Activated CD8-positive, alpha-beta T cell treated with anti-CD3 and anti-CD28 coated beads, Interleukin-2, amount 10 ng/mL, durations not matched to agents 7 days and 5 days (primary cell): Measurements from ENCODE around the gene DNM2. TPM values are rescaled to one million over a fixed set of nuclear protein-coding genes. Genes with fewer than 3 reads are reported as not detected.
A peak's percentile ranks its signal among the peaks of the same experiment; 100 is the strongest.

Experiments used
- ATAC-seq: fragments of 150-1000 bp; cut with Tn5 transposase; one replicate; pipeline ENCODE4 v1.10.0; 2021; ENCODE audit warnings: moderate library complexity
- CTCF ChIA-PET: fragments of 350-600 bp; sonication (Branson Sonifier 250); formaldehyde crosslinking; loops from one replicate; lab custom pipeline; 2021; ENCODE audit warnings: antibody characterized with exemption; lab: Charles Lee
- POLR2A ChIA-PET: fragments of 350-600 bp; sonication (Branson Sonifier 250); formaldehyde crosslinking; loops from one replicate; lab custom pipeline; 2021; ENCODE audit warnings: antibody characterized with exemption; lab: Charles Lee
- DNase-seq: peaks from one replicate; pipeline ENCODE4 v3.0.0-alpha.2; 2020
- H3K27ac Mint-ChIP-seq: one replicate; pipeline ENCODE4 v1.8.0; 2021; ENCODE audit warnings: mild to moderate bottlenecking, mixed read lengths
- H3K27me3 Mint-ChIP-seq: one replicate; pipeline ENCODE4 v1.8.0; 2021; ENCODE audit warnings: low read depth, mixed read lengths
- H3K36me3 Mint-ChIP-seq: one replicate; pipeline ENCODE4 v1.8.0; 2021; ENCODE audit warnings: low read depth, mixed read lengths
- H3K4me1 Mint-ChIP-seq: one replicate; pipeline ENCODE4 v1.8.0; 2021; ENCODE audit warnings: low read depth, mixed read lengths
- H3K4me3 Mint-ChIP-seq: one replicate; pipeline ENCODE4 v1.8.0; 2021; ENCODE audit warnings: mild to moderate bottlenecking, mixed read lengths
- H3K9me3 Mint-ChIP-seq: one replicate; pipeline ENCODE4 v1.8.0; 2022; ENCODE audit warnings: mixed read lengths; ENCODE audit not compliant: insufficient read depth
- total RNA-seq, 2 experiments: library from RNA; stranded (reverse); gene quantifications; one replicate each; pipeline ENCODE4 v1.2.3, GENCODE V29; 2021

Gene DNM2
- total RNA-seq, 2 experiments from 2014 or later = 239 to 240 TPM

DNA sequence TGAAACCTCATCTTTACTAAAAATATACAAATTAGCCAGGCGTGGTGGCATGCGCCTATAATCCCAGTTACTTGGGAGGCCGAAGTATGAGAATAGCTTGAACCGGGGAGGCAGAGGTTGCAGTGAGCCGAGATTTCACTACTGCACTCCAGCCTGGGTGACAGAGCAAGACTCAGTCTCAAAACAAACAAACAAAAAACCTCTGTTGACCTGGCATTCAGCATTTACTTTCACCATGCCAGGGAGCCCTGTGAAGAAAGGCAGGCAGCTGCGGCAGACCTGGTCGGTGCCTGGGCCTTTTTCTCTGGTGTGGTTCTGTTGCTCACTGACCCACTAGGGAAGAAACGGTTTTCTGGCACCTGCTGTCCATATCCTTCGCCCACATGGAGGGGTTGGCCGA, 49.8 kb downstream of the DNM2 start:
- no peak for DNase-seq
- CTCF ChIA-PET = interaction anchor here (1.3 to 3.8 kb wide), 3 partner anchors 50 to 96 kb away, joined by 3 to 42 read pairs (median 4); partner anchors contain the start of gene DNM2
- peaks cover 43% of the 10 kb centered on the region for H3K4me1 Mint-ChIP-seq
- POLR2A ChIA-PET = interaction anchor here (0.6 kb wide), 1 partner anchor 22 kb away, joined by 3 read pairs; no protein-coding TSS in a partner anchor
- H3K4me3 Mint-ChIP-seq = no peak overlapping the region
- H3K36me3 Mint-ChIP-seq = peaks cover 47% of the 10 kb centered on the region
- H3K9me3 Mint-ChIP-seq = no peaks in the 10 kb centered on the region
- peak overlapping the region; percentile 55 for H3K27ac Mint-ChIP-seq
- no peak for ATAC-seq
- H3K27me3 Mint-ChIP-seq = no peaks in the 10 kb centered on the region

DNA sequence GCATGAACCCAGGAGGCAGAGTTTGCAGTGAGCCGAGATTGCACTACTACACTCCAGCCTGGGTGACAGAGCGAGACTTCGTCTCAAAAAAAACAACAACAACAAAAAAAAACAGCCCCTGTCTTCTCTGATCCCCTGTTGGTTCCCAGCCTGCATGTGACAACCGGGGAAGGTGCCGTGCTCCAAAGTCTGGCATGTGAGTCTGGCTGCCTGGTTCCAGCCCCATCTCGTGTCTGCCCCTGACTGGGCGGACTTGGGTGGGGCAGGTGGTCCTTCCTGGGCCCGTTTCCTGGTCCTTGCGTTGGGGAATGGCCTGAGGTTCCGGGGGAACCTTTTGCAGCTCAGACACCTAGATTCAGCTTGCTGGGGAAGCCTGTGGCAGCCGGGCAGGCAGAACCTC, 50.5 kb downstream of the DNM2 start:
- ChIA-PET POLR2A (interaction anchor here (0.6 kb wide), 1 partner anchor 23 kb away, joined by 3 read pairs; no protein-coding TSS in a partner anchor), CTCF (interaction anchor here (1.0 to 3.8 kb wide), 5 partner anchors 35 to 104 kb away, joined by 3 to 42 read pairs (median 3); partner anchors contain the start of gene DNM2)
- ATAC-seq (no peak), DNase-seq (no peak)
- peak overlapping the region; percentile 71 for H3K27ac Mint-ChIP-seq
- peaks cover 41% of the 10 kb centered on the region for H3K36me3 Mint-ChIP-seq
- H3K4me1 Mint-ChIP-seq = peaks cover 37% of the 10 kb centered on the region
- no peak overlapping the region for H3K4me3 Mint-ChIP-seq
- no peaks in the 10 kb centered on the region for H3K27me3 Mint-ChIP-seq
- H3K9me3 Mint-ChIP-seq = no peaks in the 10 kb centered on the region

DNA sequence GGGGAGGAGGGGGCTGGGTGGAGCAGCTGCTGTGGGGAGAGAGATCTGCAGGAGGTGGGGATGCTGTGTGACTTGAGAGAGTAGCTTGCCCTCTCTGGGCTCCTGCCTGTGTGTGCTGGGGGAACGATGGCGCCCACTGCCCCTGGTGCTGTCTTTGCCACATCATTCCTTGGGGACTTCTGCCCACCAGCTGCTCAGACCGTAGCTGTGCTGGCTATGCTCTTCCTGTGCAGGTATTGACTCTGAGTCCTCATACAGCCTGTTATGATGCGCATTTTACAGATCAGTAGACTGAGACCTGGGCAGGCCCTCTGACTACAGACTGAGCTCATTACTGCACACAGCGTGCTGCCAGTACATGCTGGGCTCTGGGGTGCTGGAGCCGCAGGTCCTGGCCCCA, 51.1 kb downstream of the DNM2 start:
- H3K4me1 Mint-ChIP-seq = peaks cover 34% of the 10 kb centered on the region
- CTCF ChIA-PET = interaction anchor here (1.0 to 3.8 kb wide), 5 partner anchors 35 to 104 kb away, joined by 3 to 42 read pairs (median 3); partner anchors contain the start of gene DNM2
- peaks cover 39% of the 10 kb centered on the region for H3K36me3 Mint-ChIP-seq

DNA sequence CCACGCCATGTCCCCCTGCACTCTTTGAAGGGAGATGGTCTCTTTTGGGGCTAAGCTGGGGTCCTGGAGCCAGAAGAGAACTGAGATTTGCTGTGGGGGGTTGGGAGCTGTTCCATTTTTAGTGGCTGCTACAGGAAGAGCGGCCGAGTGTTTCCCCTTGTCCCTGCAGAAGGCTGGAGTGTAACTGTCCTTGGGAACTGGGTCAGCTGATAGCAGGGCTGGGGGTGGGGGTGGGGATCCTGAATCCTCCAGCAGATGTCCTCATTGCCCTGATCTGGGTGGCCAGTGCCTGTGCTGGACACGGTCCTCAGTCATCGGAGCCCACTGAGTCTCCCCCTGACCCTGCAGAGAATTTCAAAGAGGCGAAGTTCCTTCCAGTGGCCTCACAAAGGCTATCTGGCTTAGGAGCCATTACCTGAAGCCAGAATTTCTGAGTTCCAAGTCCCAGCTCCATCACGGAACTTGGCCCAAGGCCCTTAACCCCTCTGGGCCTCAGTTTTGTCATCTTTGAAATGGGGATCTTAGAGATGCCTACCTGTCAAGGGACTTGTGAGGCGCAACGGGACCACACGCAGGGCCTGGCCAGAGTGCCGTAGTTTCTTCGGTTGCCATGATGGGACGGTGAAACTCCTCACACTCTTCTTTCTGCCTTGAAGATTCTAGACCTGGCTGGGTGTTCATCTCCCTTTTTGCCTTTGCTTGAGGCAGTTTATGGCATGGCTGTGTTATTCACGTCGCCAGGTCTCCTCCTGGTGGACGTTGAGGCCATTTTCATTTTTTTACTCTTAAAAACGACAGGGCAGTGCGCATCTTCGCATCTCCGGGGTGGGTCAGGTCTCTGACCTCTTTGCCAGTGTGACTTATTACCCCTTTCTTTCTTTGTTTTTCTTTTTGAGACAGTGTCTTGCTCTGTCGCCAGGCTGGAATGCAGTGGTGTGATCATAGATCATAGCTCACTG, 51.9 kb downstream of the DNM2 start:
- H3K27ac Mint-ChIP-seq = peak overlapping the region; percentile 71

More for the DNA sequence above, 51.1 kb downstream of the DNM2 start:
- H3K9me3 Mint-ChIP-seq = no peaks in the 10 kb centered on the region
- no peak overlapping the region for H3K4me3 Mint-ChIP-seq
- ATAC-seq = no peak
- no peaks in the 10 kb centered on the region for H3K27me3 Mint-ChIP-seq
- H3K27ac Mint-ChIP-seq = peak overlapping the region; percentile 71
- no peak for DNase-seq
- POLR2A ChIA-PET = interaction anchor here (0.6 kb wide), 2 partner anchors 10 to 49 kb away, joined by 3 to 5 read pairs; no protein-coding TSS in a partner anchor

DNA sequence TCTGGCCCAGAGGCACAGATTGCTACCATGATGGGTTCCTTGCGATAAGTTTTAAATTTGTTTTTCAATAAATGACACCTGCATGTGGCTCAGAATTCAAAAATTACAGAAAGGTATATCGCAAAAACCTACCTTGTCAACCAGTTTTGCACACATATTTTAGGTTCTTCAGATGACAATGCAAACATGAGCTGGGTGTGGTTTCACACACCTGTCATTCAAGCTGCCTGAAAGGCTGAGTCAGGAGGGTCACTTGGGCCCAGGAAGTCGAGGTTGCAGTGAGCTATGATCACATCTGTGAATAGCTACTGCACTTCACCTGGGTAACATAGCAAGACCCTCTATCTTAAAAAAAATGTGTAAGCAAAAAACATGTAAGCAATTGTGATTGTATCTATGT, 56.1 kb downstream of the DNM2 start:
- POLR2A ChIA-PET = interaction anchor here (0.9 kb wide), 1 partner anchor 55 kb away, joined by 3 read pairs; no protein-coding TSS in a partner anchor
- H3K27ac Mint-ChIP-seq = no peak overlapping the region
- ATAC-seq = no peak

More for the DNA sequence above, 51.9 kb downstream of the DNM2 start:
- ChIA-PET CTCF (interaction anchor here (0.7 to 3.8 kb wide), 14 partner anchors 11 to 188 kb away, joined by 3 to 42 read pairs (median 3); partner anchors contain the start of genes DNM2 and QTRT1), POLR2A (interaction anchor here (0.6 kb wide), 2 partner anchors 11 to 50 kb away, joined by 3 to 5 read pairs; no protein-coding TSS in a partner anchor)
- DNase-seq = peak; percentile 31
- H3K27me3 Mint-ChIP-seq = no peaks in the 10 kb centered on the region
- H3K36me3 Mint-ChIP-seq = peaks cover 38% of the 10 kb centered on the region
- H3K4me3 Mint-ChIP-seq = no peak overlapping the region
- H3K9me3 Mint-ChIP-seq = no peaks in the 10 kb centered on the region
- ATAC-seq = peak; percentile 36
- H3K4me1 Mint-ChIP-seq = peaks cover 28% of the 10 kb centered on the region

DNA sequence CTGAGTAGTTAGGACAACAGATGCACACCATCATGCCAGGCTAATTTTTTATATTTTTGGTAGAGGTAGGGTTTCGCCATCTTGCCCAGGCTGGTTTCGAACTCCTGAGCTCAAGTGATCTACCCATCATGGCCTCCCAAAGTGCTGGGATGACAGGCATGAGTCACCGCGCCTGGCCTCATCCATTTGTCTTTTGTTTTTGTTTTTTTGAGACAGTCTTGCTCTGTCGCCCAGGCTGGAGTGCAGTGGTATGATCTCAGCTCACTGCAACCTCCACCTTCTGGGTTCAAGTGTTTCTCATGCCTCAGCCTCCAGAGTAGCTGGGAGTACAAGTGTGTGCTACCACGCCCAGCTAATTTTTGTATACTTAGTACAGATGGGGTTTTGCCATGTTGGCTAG, 57.0 kb downstream of the DNM2 start:
- CTCF ChIA-PET = interaction anchor here (3.9 kb wide), 1 partner anchor 57 kb away, joined by 21 read pairs; the partner anchor contains the start of gene DNM2
- peaks cover 52% of the 10 kb centered on the region for H3K36me3 Mint-ChIP-seq
- POLR2A ChIA-PET = interaction anchor here (0.7 kb wide), 1 partner anchor 17 kb away, joined by 3 read pairs; no protein-coding TSS in a partner anchor
- H3K27ac Mint-ChIP-seq = no peak overlapping the region
- no peak for ATAC-seq
- no peak overlapping the region for H3K4me3 Mint-ChIP-seq
- peaks cover 16% of the 10 kb centered on the region for H3K4me1 Mint-ChIP-seq
- H3K9me3 Mint-ChIP-seq = no peaks in the 10 kb centered on the region
- no peak for DNase-seq
- H3K27me3 Mint-ChIP-seq = no peaks in the 10 kb centered on the region

More for the DNA sequence above, 56.1 kb downstream of the DNM2 start:
- Mint-ChIP-seq H3K27me3 (no peaks in the 10 kb centered on the region), H3K4me3 (no peak overlapping the region), H3K4me1 (peaks cover 22% of the 10 kb centered on the region), H3K9me3 (no peaks in the 10 kb centered on the region), H3K36me3 (peaks cover 53% of the 10 kb centered on the region)
- peak; percentile 33 for DNase-seq
- CTCF ChIA-PET = interaction anchor here (1.3 to 3.9 kb wide), 2 partner anchors 56 to 85 kb away, joined by 3 to 21 read pairs; partner anchors contain the start of gene DNM2

DNA sequence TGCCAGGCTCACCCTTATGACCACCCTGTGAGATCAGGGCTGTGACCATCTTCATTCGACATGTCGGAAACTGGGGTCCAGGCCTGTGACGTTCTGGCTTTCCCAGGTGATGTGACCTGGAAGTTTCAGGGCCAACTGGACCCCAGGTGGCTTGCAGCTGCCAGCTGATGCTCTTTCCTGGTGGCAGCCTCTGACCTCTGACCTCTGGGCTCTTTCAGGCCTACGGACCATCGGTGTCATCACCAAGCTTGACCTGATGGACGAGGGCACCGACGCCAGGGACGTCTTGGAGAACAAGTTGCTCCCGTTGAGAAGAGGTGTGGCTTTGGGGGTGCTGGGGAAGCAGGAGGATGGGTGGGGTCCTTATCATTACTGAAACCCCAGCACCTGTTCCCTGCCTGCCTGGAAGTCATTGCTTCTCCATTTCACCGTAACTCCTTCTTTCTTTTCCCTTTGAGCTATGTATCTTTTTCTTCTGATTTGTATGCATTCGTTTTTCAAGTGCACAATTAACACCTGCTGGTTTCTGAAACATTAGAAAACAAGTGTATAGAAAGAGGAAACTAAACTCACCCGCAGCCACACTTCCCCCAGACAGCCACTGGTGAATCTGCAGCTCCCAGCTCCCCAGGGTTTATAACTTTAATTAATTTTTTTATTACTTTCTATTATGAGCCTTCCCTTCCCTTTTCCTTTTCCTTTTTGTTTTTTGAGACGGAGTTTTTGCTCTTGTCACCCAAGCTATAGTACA, 59.2 kb downstream of the DNM2 start:
- Mint-ChIP-seq H3K36me3 (peaks cover 61% of the 10 kb centered on the region), H3K9me3 (no peaks in the 10 kb centered on the region), H3K4me1 (peaks cover 16% of the 10 kb centered on the region), H3K27ac (no peak overlapping the region), H3K4me3 (no peak overlapping the region), H3K27me3 (no peaks in the 10 kb centered on the region)
- ChIA-PET CTCF (no interaction called here), POLR2A (interaction anchor here (1.0 kb wide), 1 partner anchor 60 kb away, joined by 3 read pairs; no protein-coding TSS in a partner anchor)
- no peak for ATAC-seq
- no peak for DNase-seq

DNA sequence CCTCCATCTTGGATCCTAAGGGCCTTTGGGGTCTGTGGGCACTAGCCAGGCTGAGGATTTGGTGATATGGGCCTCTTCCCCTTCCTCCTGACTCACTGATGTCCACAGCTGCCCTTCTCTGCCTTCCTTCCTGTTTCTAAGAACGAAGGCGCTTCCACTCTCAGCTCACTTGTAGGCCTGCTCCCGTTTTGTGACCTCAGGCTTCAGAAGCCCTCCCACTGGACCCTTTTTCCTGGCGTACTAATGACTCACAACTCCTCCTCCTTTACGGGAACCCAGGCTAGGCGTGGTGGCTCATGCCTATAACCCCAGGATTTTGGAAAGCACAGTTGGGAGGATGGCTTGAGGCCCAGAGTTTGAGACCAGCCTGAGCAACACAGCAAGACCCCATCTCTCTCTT, 62.5 kb downstream of the DNM2 start:
- ATAC-seq (no peak), DNase-seq (no peak)
- POLR2A ChIA-PET = interaction anchor here (0.6 kb wide), 1 partner anchor 366 kb away, joined by 4 read pairs; no protein-coding TSS in a partner anchor
- no peaks in the 10 kb centered on the region for H3K27me3 Mint-ChIP-seq
- H3K9me3 Mint-ChIP-seq = no peaks in the 10 kb centered on the region
- H3K4me3 Mint-ChIP-seq = no peak overlapping the region
- peak overlapping the region; percentile 49 for H3K27ac Mint-ChIP-seq
- CTCF ChIA-PET = interaction anchor here (1.0 to 2.0 kb wide), 2 partner anchors 63 to 84 kb away, joined by 4 to 8 read pairs; partner anchors contain the start of gene DNM2
- H3K36me3 Mint-ChIP-seq = peaks cover 61% of the 10 kb centered on the region
- peaks cover 8% of the 10 kb centered on the region for H3K4me1 Mint-ChIP-seq

DNA sequence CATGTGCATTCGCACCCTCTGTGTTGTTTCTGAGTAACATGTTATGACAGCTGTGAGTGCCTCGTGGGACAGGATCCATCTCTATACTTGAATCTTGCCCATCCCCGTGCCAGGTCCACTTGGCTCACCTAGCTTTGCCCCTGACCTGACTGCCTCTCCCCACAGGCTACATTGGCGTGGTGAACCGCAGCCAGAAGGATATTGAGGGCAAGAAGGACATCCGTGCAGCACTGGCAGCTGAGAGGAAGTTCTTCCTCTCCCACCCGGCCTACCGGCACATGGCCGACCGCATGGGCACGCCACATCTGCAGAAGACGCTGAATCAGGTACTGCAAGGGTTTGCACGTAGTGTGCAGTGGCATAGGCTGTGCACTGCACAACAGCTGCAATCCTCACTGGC, 64.9 kb downstream of the DNM2 start:
- ChIA-PET POLR2A (interaction anchor here (1.7 kb wide), 1 partner anchor 24 kb away, joined by 3 read pairs; no protein-coding TSS in a partner anchor), CTCF (interaction anchor here (0.9 kb wide), 1 partner anchor 65 kb away, joined by 3 read pairs; the partner anchor contains the start of gene DNM2)
- Mint-ChIP-seq H3K4me1 (peaks cover 4% of the 10 kb centered on the region), H3K4me3 (no peak overlapping the region), H3K27me3 (no peaks in the 10 kb centered on the region), H3K36me3 (peaks cover 60% of the 10 kb centered on the region), H3K27ac (no peak overlapping the region), H3K9me3 (no peaks in the 10 kb centered on the region)
- no peak for DNase-seq
- no peak for ATAC-seq

DNA sequence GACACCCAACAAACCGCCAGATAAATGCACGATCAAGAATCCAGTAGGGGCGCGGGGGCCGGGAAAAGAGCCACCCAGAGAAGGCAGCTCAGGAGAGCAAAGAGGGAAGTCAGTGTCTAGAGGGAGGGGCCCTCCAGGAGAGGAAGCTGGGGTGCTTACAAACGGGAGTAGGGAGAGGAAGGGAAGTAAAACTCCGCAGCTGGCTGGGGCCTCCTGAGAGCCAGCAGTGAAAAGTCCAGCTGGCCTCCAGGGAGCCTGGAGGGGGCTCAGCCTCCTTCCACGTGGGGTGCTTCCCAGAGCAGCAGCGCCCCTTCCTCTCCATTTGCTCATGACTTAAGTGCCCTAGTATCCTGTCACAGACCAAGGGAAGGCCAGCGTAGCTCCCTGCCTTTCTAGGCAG, 66.4 kb downstream of the DNM2 start:
- H3K9me3 Mint-ChIP-seq = no peaks in the 10 kb centered on the region
- H3K4me3 Mint-ChIP-seq = no peak overlapping the region
- peaks cover 68% of the 10 kb centered on the region for H3K36me3 Mint-ChIP-seq
- peaks cover 4% of the 10 kb centered on the region for H3K4me1 Mint-ChIP-seq
- ATAC-seq (no peak), DNase-seq (no peak)
- POLR2A ChIA-PET = interaction anchor here (1.7 kb wide), 1 partner anchor 25 kb away, joined by 3 read pairs; no protein-coding TSS in a partner anchor
- CTCF ChIA-PET = no interaction called here
- no peak overlapping the region for H3K27ac Mint-ChIP-seq
- no peaks in the 10 kb centered on the region for H3K27me3 Mint-ChIP-seq
